Measurements from ENCODE around the gene LIPC.

Gene LIPC

DNA sequence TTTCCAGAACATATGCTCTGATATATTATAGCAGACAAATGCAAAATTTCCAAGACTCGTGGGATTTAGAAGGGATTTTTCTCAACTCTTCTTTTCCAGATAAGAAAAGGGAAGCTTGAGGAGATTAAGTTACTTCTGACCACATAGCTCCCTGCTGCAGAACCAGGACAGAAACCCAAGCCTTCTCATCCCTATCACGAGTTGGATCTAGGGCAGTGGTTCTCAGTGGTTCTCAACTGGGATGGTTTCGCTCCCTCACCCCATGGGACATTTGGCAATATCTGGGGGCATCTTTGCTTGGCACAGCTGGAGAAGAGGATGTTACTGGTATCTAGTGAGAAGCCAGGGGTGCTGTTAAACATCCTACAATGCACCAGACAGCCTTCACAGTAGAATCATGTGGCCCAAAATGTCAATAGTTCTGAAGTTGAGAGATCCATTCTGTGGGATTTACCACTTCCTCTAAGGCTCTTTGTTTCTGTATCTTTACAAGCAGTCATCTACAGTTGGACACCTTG lies 64.2 kb downstream of the LIPC start:
- no peaks in the 10 kb centered on the region for H3F3A ChIP-seq (ENCODE audit: insufficient read depth, low read length)
- no peak overlapping the region for H3K4me3 ChIP-seq (ENCODE audit: low read length)
- no peaks in the 10 kb centered on the region for H4K20me1 ChIP-seq (ENCODE audit: insufficient read depth, low read length)
- no peak for DNase-seq
- H3K36me3 ChIP-seq (replicated peaks; ENCODE audit: insufficient read depth, low read length), result no peaks in the 10 kb centered on the region
- TF ChIP-seq EZH2 (optimal IDR thresholded peaks at IDR 0.05; ENCODE audit: low read depth, low read length) (no peak), EZH2phosphoT487 (IDR thresholded peaks at IDR 0.05; ENCODE audit: low read length) (no peak)
- TF ChIP-seq, protein P1, sequence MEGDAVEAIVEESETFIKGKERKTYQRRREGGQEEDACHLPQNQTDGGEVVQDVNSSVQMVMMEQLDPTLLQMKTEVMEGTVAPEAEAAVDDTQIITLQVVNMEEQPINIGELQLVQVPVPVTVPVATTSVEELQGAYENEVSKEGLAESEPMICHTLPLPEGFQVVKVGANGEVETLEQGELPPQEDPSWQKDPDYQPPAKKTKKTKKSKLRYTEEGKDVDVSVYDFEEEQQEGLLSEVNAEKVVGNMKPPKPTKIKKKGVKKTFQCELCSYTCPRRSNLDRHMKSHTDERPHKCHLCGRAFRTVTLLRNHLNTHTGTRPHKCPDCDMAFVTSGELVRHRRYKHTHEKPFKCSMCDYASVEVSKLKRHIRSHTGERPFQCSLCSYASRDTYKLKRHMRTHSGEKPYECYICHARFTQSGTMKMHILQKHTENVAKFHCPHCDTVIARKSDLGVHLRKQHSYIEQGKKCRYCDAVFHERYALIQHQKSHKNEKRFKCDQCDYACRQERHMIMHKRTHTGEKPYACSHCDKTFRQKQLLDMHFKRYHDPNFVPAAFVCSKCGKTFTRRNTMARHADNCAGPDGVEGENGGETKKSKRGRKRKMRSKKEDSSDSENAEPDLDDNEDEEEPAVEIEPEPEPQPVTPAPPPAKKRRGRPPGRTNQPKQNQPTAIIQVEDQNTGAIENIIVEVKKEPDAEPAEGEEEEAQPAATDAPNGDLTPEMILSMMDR (IDR thresholded peaks at IDR 0.05; ENCODE audit: low read length), result no peak
- no peaks in the 10 kb centered on the region for H3K9me2 ChIP-seq (replicated peaks; ENCODE audit: insufficient read depth, low read length)
- no peaks in the 10 kb centered on the region for H3K79me2 ChIP-seq (ENCODE audit: low read length)
- H3K27me3 ChIP-seq (replicated peaks; ENCODE audit: insufficient read depth, low read length), result no peaks in the 10 kb centered on the region
- no peak overlapping the region for H3K27ac ChIP-seq (ENCODE audit: low read length)
- H3K9me3 ChIP-seq (replicated peaks; ENCODE audit: insufficient read depth, low read length), result no peaks in the 10 kb centered on the region
- no peak overlapping the region for H2AFZ ChIP-seq (ENCODE audit: low read length)
- H3K9ac ChIP-seq (ENCODE audit: low read length), result no peak overlapping the region
- no peaks in the 10 kb centered on the region for H3K4me1 ChIP-seq (ENCODE audit: low read length)
- no peak overlapping the region for H3K4me2 ChIP-seq (ENCODE audit: low read depth, low read length)

DNA sequence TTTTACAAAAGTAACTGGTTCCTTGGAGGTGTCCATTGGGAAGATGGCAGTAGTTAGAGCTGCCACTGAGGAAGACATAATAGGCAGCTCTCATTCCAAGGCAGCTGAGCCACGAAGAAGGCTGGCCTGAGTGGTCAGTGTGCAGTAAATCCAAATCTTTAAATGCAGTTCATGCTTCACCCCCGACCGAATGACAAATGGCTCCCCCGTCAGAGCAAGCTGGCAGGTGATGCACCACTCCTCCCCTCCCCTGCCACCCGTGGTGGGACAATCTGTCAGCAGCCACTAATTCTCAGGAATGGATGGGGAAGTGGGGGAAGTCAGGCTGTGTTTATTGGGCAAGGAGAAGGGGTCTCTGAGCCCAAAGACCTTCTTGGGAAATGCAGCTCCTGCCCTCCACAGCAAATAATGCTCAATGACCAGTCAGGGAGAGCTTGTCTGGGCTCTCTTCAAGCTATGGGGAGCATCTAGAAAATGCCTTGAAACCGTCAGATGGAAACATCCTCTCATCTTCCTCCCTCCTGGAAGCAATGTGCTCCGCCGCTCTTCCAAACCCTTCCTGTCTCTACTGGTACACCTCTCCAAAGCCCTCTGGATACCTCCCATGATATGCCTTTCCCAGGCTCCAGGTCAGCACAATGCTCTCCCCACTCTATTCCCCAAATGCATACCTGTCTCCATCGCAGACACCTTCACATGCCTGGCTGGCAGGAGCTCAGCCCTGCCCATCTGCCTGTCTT lies 65.4 kb downstream of the LIPC start:
- no peaks in the 10 kb centered on the region for H3K79me2 ChIP-seq (ENCODE audit: low read length)
- H4K20me1 ChIP-seq (ENCODE audit: insufficient read depth, low read length), result no peaks in the 10 kb centered on the region
- no peaks in the 10 kb centered on the region for H3K4me1 ChIP-seq (ENCODE audit: low read length)
- TF ChIP-seq, protein P1 (IDR thresholded peaks at IDR 0.05; ENCODE audit: low read length), result no peak
- TF ChIP-seq EZH2phosphoT487 (IDR thresholded peaks at IDR 0.05; ENCODE audit: low read length), result no peak
- no peak for TF ChIP-seq EZH2 (optimal IDR thresholded peaks at IDR 0.05; ENCODE audit: low read depth, low read length)
- H2AFZ ChIP-seq (ENCODE audit: low read length), result no peak overlapping the region
- no peaks in the 10 kb centered on the region for H3K9me2 ChIP-seq (replicated peaks; ENCODE audit: insufficient read depth, low read length)
- H3K9me3 ChIP-seq (replicated peaks; ENCODE audit: insufficient read depth, low read length), result no peaks in the 10 kb centered on the region
- H3F3A ChIP-seq (ENCODE audit: insufficient read depth, low read length), result no peaks in the 10 kb centered on the region
- no peak overlapping the region for H3K9ac ChIP-seq (ENCODE audit: low read length)
- no peak overlapping the region for H3K27ac ChIP-seq (ENCODE audit: low read length)
- no peaks in the 10 kb centered on the region for H3K27me3 ChIP-seq (replicated peaks; ENCODE audit: insufficient read depth, low read length)
- DNase-seq, result no peak
- no peak overlapping the region for H3K4me2 ChIP-seq (ENCODE audit: low read depth, low read length)
- no peak overlapping the region for H3K4me3 ChIP-seq (ENCODE audit: low read length)
- no peaks in the 10 kb centered on the region for H3K36me3 ChIP-seq (replicated peaks; ENCODE audit: insufficient read depth, low read length)

DNA sequence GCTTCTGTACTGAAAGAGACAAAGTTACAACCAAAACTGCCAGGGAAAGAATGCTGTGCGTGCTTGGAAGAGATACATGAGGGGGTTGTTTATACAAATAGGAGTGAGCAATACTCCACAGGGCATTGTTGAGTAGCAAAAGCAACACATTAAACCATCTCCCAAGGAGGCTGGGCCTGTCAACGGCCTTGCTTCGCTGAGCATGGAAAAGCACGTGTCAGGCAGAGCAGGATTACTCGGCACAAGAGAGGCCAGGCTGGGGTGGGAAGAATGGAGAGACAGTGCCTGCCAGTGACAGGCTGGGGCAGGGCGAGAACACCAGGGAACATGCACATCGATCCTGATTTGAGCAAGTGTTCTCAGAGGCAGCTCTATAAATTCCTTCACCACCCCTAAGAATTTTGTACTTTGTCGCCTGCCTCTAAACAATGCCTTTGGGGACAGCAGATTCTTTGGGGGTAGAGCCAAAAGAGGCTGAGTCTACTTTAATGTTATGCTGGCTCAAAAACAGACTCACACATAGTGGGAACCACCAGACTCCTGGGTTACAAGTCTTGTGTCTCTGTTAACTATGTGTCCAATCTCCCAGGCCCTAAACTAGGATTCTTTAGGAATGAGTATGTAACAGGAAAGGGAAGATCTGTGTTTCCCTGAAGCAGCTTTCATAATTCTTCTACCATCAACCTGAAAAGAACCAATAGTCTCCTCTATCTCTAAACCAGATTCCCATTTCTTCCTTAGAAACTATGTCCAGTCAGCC lies 67.2 kb downstream of the LIPC start:
- Histone ChIP-seq H3K9me2 (replicated peaks; ENCODE audit: insufficient read depth, low read length) (no peaks in the 10 kb centered on the region), H2AFZ (ENCODE audit: low read length) (no peak overlapping the region), H3K4me2 (ENCODE audit: low read depth, low read length) (no peak overlapping the region)

More for the DNA sequence above, 67.2 kb downstream of the LIPC start:
- Histone ChIP-seq H3K4me1 (ENCODE audit: low read length) (peaks cover 10% of the 10 kb centered on the region), H4K20me1 (ENCODE audit: insufficient read depth, low read length) (no peaks in the 10 kb centered on the region), H3K27me3 (replicated peaks; ENCODE audit: insufficient read depth, low read length) (no peaks in the 10 kb centered on the region), H3K79me2 (ENCODE audit: low read length) (no peaks in the 10 kb centered on the region), H3K9ac (ENCODE audit: low read length) (no peak overlapping the region), H3K9me3 (replicated peaks; ENCODE audit: insufficient read depth, low read length) (no peaks in the 10 kb centered on the region), H3K27ac (ENCODE audit: low read length) (no peak overlapping the region), H3K4me3 (ENCODE audit: low read length) (no peak overlapping the region), H3K36me3 (replicated peaks; ENCODE audit: insufficient read depth, low read length) (no peaks in the 10 kb centered on the region), H3F3A (ENCODE audit: insufficient read depth, low read length) (no peaks in the 10 kb centered on the region)
- no peak for DNase-seq
- TF ChIP-seq EZH2 (optimal IDR thresholded peaks at IDR 0.05; ENCODE audit: low read depth, low read length) (no peak), EZH2phosphoT487 (IDR thresholded peaks at IDR 0.05; ENCODE audit: low read length) (no peak)
- TF ChIP-seq, protein P1 (IDR thresholded peaks at IDR 0.05; ENCODE audit: low read length), result no peak
